IMR-90 (cell line): ENCODE results near the gene TSGA10. TPM values are rescaled to one million over a fixed set of nuclear protein-coding genes. Genes with fewer than 3 reads are reported as not detected.

Experiments
- ATAC-seq: fragments of 200-7000 bp; cut with Tn5 transposase; 2 replicates; pipeline ENCODE4 v1.9.1; 2020; ENCODE audit warnings: low read depth, mild to moderate bottlenecking, moderate library complexity
- Bru-seq: library from RNA; stranded (reverse); fragments of 400-500 nt; gene quantifications from one replicate; lab custom pipeline; 2021; lab: Mats Ljungman, UMichigan
- BruChase-seq, 2 experiments: library from RNA; stranded (reverse); fragments of 400-500 nt; gene quantifications; one replicate each; lab custom pipeline; 2021; lab: Mats Ljungman, UMichigan
- BruUV-seq: library from RNA; stranded (reverse); fragments of 400-500 nt; replicated peaks from 2 replicates; lab custom pipeline; 2021; lab: Mats Ljungman, UMichigan
- CTCF ChIA-PET: fragments of 300-600 bp; formaldehyde crosslinking; extraction: SDS; loops from one replicate; lab custom pipeline; 2021; ENCODE audit warnings: antibody characterized with exemption; lab: Yijun Ruan, JAX
- POLR2A ChIA-PET: fragments of 300-600 bp; sonication (Branson Sonifier 250); formaldehyde crosslinking; loops from one replicate; lab custom pipeline; 2022; ENCODE audit warnings: antibody characterized with exemption; ENCODE audit not compliant: unreplicated experiment; lab: Charles Lee
- DNase-seq: peaks from one replicate; pipeline ENCODE4 v3.0.0; 2013
- H2AFZ ChIP-seq: replicated peaks from 2 replicates; pipeline ENCODE3; 2013; ENCODE audit warnings: low read length, mild to moderate bottlenecking; ENCODE audit not compliant: poor library complexity
- H2AK5ac ChIP-seq: 2 replicates; pipeline ENCODE4 v1.6.1; 2013; ENCODE audit warnings: low read depth, low read length, inconsistent platforms
- H2AK9ac ChIP-seq: replicated peaks from 2 replicates; pipeline ENCODE3; 2013; ENCODE audit warnings: mild to moderate bottlenecking, low read depth, low read length, moderate library complexity; ENCODE audit not compliant: poor library complexity
- H2BK120ac ChIP-seq: 2 replicates; pipeline ENCODE4 v1.6.1; 2013; ENCODE audit warnings: low read depth, low read length, inconsistent platforms
- H2BK15ac ChIP-seq: 3 replicates; pipeline ENCODE4 v1.6.1; 2013; ENCODE audit warnings: low read depth, low read length, inconsistent platforms
- H2BK20ac ChIP-seq: 2 replicates; pipeline ENCODE4 v1.6.1; 2013; ENCODE audit warnings: low read depth, mild to moderate bottlenecking, inconsistent platforms, low read length, moderate library complexity
- H2BK5ac ChIP-seq: 2 replicates; pipeline ENCODE4 v1.6.1; 2013; ENCODE audit warnings: mild to moderate bottlenecking, low read depth, low read length, inconsistent platforms; ENCODE audit not compliant: poor library complexity, severe bottlenecking
- H3K14ac ChIP-seq: replicated peaks from 2 replicates; pipeline ENCODE4 v1.6.1; 2013; ENCODE audit warnings: low read depth, low read length, inconsistent platforms
- H3K18ac ChIP-seq: 2 replicates; pipeline ENCODE4 v1.6.1; 2013; ENCODE audit warnings: low read depth, low read length, control low read depth
- H3K23ac ChIP-seq: 2 replicates; pipeline ENCODE4 v1.6.1; 2013; ENCODE audit warnings: low read depth, low read length, inconsistent platforms
- H3K27ac ChIP-seq: 2 replicates; pipeline ENCODE4 v1.5.1; 2013; ENCODE audit warnings: mild to moderate bottlenecking, control low read depth, low read length; ENCODE audit not compliant: insufficient read depth
- H3K27me3 ChIP-seq: 2 replicates; pipeline ENCODE4 v1.6.1; 2013; ENCODE audit warnings: low read length; ENCODE audit not compliant: control insufficient read depth, insufficient read depth
- H3K36me3 ChIP-seq: 2 replicates; pipeline ENCODE4 v1.6.1; 2013; ENCODE audit warnings: low read length, mixed read lengths; ENCODE audit not compliant: control insufficient read depth, insufficient read depth
- H3K4ac ChIP-seq: 2 replicates; pipeline ENCODE4 v1.6.1; 2013; ENCODE audit warnings: low read depth, low read length, inconsistent platforms
- H3K4me1 ChIP-seq: 2 replicates; pipeline ENCODE4 v1.6.1; 2013; ENCODE audit warnings: low read length, mixed read lengths; ENCODE audit not compliant: control insufficient read depth, insufficient read depth
- H3K4me2 ChIP-seq: 2 replicates; pipeline ENCODE4 v1.6.1; 2013; ENCODE audit warnings: low read depth, mild to moderate bottlenecking, control low read depth, low read length, moderate library complexity
- H3K4me3 ChIP-seq: 2 replicates; pipeline ENCODE4 v1.5.1; 2013; ENCODE audit warnings: low read depth, mild to moderate bottlenecking, control low read depth, low read length, moderate library complexity; ENCODE audit not compliant: insufficient read depth
- H3K56ac ChIP-seq: 2 replicates; pipeline ENCODE4 v1.6.1; 2013; ENCODE audit warnings: low read length, inconsistent platforms; ENCODE audit not compliant: insufficient read depth; ENCODE audit errors: extremely low read depth
- H3K79me1 ChIP-seq, 2 experiments: 2 replicates each; pipeline ENCODE4 v1.6.1; 2013; ENCODE audit warnings: low read length in 2 of 2, inconsistent platforms in 1 of 2, low read depth in 1 of 2
- H3K9ac ChIP-seq: 2 replicates; pipeline ENCODE4 v1.6.1; 2013; ENCODE audit warnings: low read depth, low read length, control low read depth
- H3K9me1 ChIP-seq: 2 replicates; pipeline ENCODE4 v1.6.1; 2013; ENCODE audit warnings: low read length, inconsistent platforms; ENCODE audit not compliant: insufficient read depth
- H3K9me3 ChIP-seq: 2 replicates; pipeline ENCODE4 v1.6.1; 2013; ENCODE audit warnings: low read length; ENCODE audit not compliant: control insufficient read depth, insufficient read depth
- H4K20me1 ChIP-seq: 2 replicates; pipeline ENCODE4 v1.6.1; 2013; ENCODE audit warnings: low read length, inconsistent platforms; ENCODE audit not compliant: insufficient read depth
- H4K5ac ChIP-seq: 2 replicates; pipeline ENCODE4 v1.6.1; 2013; ENCODE audit warnings: mild to moderate bottlenecking, low read depth, low read length, control low read depth
- H4K8ac ChIP-seq, 2 experiments: 2 replicates each; pipeline ENCODE4 v1.6.1; 2013; ENCODE audit warnings: low read depth in 2 of 2, low read length in 2 of 2, control low read depth in 1 of 2, inconsistent platforms in 1 of 2
- H4K91ac ChIP-seq: 2 replicates; pipeline ENCODE4 v1.6.1; 2013; ENCODE audit warnings: low read depth, low read length, inconsistent platforms; ENCODE audit not compliant: insufficient read depth
- MAFK ChIP-seq: IDR thresholded peaks from 2 replicates; pipeline ENCODE4 v1.6.1; 2012; ENCODE audit warnings: low read depth, low read length, improper control_type of control experiment
- MXI1 ChIP-seq: IDR thresholded peaks from 2 replicates; pipeline ENCODE4 v1.6.1; 2012; ENCODE audit warnings: low read depth, mild to moderate bottlenecking, low read length, moderate library complexity, borderline replicate concordance
- NFE2L2 ChIP-seq: fragments of 150-350 bp; IDR thresholded peaks from 2 replicates; pipeline ENCODE4 v1.6.1; 2016; ENCODE audit warnings: low read depth, mild to moderate bottlenecking, low read length
- RAD21 ChIP-seq: IDR thresholded peaks from 2 replicates; pipeline ENCODE4 v1.6.1; 2012; ENCODE audit warnings: low read length, improper control_type of control experiment
- RCOR1 ChIP-seq: IDR thresholded peaks from 2 replicates; pipeline ENCODE4 v1.6.1; 2012; ENCODE audit warnings: mild to moderate bottlenecking, low read length, improper control_type of control experiment; ENCODE audit not compliant: insufficient replicate concordance
- RFX5 ChIP-seq: IDR thresholded peaks from 2 replicates; pipeline ENCODE4 v1.8.0; 2012; ENCODE audit warnings: low read depth, mild to moderate bottlenecking, low read length, moderate library complexity
- SMC3 ChIP-seq: fragments of 150-350 bp; IDR thresholded peaks from 2 replicates; pipeline ENCODE4 v1.6.1; 2016; ENCODE audit warnings: low read depth, mild to moderate bottlenecking, antibody characterized with exemption, low read length, moderate library complexity
- WGBS, 2 experiments: methylation state at CpG; one replicate each; pipeline versions ENCODE4 v1.1.5 to v1.1.7; 2013; ENCODE audit warnings: missing lambda C conversion rate in 2 of 2; ENCODE audit not compliant: insufficient read length in 1 of 2; ENCODE audit errors: extremely low coverage in 2 of 2; 5-methylcytosine and 5-hydroxymethylcytosine counted together
- dilution Hi-C: fragments of 300-500 bp; cut with HindIII; formaldehyde crosslinking; loops from one replicate; pipeline ENCODE4 v1.14.3; 2018; ENCODE audit warnings: low sequenced_read_pairs; ENCODE audit not compliant: unreplicated experiment
- in situ Hi-C: fragments of 300-500 bp; cut with MboI; formaldehyde crosslinking; loops from 3 replicates; pipeline ENCODE4 v1.14.3; 2019; ENCODE audit warnings: low sequenced_read_pairs, inconsistent platforms, mixed read lengths
- intact Hi-C: fragments of 100-400 bp; cut with micrococcal nuclease; formaldehyde crosslinking; loops from 2 replicates; pipeline ENCODE4 v1.10.0; 2022
- long read RNA-seq: library from polyadenylated mRNA; unstranded; transcript quantifications from one replicate; pipeline ENCODE4 v2.0.0, GENCODE V29; 2021; ENCODE audit not compliant: unreplicated experiment
- polyA plus RNA-seq, 3 experiments: library from polyadenylated mRNA; depleted of rRNA; stranded (reverse); fragments of >200 nt; gene quantifications; 2 replicates each; pipeline ENCODE4 v1.2.3, GENCODE V29; 2012; ENCODE audit warnings: low replicate concordance in 1 of 3
- total RNA-seq: library from RNA; depleted of rRNA; stranded (reverse); fragments of >200 nt; gene quantifications from 2 replicates; pipeline ENCODE4 v1.2.3, GENCODE V29; 2012; rRNA removed
- TF ChIP-seq, protein P1 (sequence below): fragments of 150-350 bp; IDR thresholded peaks from 2 replicates; pipeline ENCODE4 v1.6.1; 2016; ENCODE audit warnings: low read depth, mild to moderate bottlenecking, low read length, moderate library complexity, borderline replicate concordance
- TF ChIP-seq, protein P2 (sequence below): fragments of 150-350 bp; IDR thresholded peaks from 2 replicates; pipeline ENCODE4 v1.6.1; 2017; ENCODE audit warnings: mild to moderate bottlenecking, antibody characterized with exemption, low read length, low read depth

TSGA10 gene, protein sequence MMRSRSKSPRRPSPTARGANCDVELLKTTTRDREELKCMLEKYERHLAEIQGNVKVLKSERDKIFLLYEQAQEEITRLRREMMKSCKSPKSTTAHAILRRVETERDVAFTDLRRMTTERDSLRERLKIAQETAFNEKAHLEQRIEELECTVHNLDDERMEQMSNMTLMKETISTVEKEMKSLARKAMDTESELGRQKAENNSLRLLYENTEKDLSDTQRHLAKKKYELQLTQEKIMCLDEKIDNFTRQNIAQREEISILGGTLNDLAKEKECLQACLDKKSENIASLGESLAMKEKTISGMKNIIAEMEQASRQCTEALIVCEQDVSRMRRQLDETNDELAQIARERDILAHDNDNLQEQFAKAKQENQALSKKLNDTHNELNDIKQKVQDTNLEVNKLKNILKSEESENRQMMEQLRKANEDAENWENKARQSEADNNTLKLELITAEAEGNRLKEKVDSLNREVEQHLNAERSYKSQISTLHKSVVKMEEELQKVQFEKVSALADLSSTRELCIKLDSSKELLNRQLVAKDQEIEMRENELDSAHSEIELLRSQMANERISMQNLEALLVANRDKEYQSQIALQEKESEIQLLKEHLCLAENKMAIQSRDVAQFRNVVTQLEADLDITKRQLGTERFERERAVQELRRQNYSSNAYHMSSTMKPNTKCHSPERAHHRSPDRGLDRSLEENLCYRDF
- 0.54 and 1.1 TPM in 2 replicates for total RNA-seq
- polyA plus RNA-seq (2012; rRNA removed): 0.22 and 0.32 TPM in 2 replicates
- polyA plus RNA-seq (2012; cell fraction: cytosol; rRNA removed): 0.03 TPM in 2 replicates
- polyA plus RNA-seq (2012; cell fraction: nucleus; rRNA removed; ENCODE audit: low replicate concordance): 0.11 and 0.66 TPM in 2 replicates
- percentile 29 among the genes with signal in this experiment for Bru-seq, nascent RNA
- BruChase-seq, experiment 1, labeled RNA remaining after a 6-hour chase: percentile 47 among the genes with signal in this experiment
- BruChase-seq, experiment 2, labeled RNA remaining after a 2-hour chase: percentile 42 among the genes with signal in this experiment
- long read RNA-seq: 0 reads

DNA sequence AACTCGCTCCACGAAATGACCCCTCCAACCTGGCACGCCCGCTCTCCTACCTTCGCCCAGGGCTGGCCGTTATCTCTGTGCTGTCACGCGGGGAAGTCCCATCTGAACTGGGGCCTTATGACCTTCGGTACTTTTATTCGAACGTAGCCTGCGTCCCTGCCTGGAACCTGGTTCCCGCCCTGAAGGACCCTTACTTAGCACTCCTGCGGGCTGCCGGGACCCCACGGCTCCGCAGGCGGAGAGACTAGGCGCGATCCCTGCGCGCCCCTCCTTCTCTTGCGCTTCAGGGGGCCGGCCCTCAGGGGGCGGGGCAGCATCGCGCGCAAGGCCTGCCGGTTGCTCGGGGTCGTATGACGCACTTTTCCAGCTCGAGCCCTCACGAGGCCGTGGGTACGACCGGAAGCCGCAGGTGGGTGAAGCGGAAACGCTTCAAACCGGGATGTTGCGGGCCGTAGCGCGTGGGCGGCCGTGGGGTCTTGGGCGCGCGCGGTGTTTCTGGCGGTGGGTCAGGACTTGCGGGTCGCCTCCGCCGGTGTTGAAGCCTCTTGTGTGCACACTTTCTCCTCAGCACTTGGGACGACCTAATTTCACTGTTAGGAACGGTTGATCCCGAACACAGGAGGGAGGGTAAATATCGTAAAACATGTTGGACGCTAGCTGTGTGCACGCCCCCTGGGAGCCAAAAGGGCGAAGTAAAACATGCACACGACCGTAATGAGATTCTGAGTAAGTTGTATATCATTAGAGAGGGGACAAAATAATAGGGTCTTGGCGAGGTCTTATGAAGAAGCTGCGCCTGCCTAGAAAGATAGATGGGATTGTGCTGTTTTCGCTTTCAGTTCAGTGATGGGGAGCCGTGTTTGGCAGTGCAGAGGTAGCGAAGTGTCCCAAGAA is at the start of gene TSGA10, which contains the start of gene LIPT1:
Gene TSGA10 (minus strand): TSS at position 300 of the 894 bp plus-strand sequence. CDS start 45,503 bp downstream, outside the sequence.
Gene LIPT1 (plus strand): TSS at position 325 of the 894 bp plus-strand sequence. CDS start 6,991 bp downstream, outside the sequence.
- Histone ChIP-seq H2BK120ac (peak within 1 kb of the TSS; percentile 35), H3K79me1 (peaks cover 15 to 20% of the 10 kb centered on the region in 2 experiments), H3K4ac (peak within 1 kb of the TSS; percentile 86), H3K4me3 (peak within 1 kb of the TSS; percentile 79), H3K18ac (peak within 1 kb of the TSS; percentile 56), H3K27ac (peak within 1 kb of the TSS; percentile 72), H3K23ac (peak within 1 kb of the TSS; percentile 74), H3K36me3 (no peaks in the 10 kb centered on the region), H4K8ac (peak within 1 kb of the TSS; percentile 93 to 95), H3K14ac (peak within 1 kb of the TSS; percentile 86), H2AK9ac (peak within 1 kb of the TSS; percentile 89), H4K5ac (peak within 1 kb of the TSS; percentile 88), H4K20me1 (no peaks in the 10 kb centered on the region), H2BK20ac (no peak within 1 kb of the TSS; the same call in 1 of the 2 replicates), H3K9me1 (no peaks in the 10 kb centered on the region), H3K4me1 (peaks cover 5% of the 10 kb centered on the region), H3K27me3 (no peaks in the 10 kb centered on the region), H2AFZ (peak within 1 kb of the TSS; percentile 98), H3K4me2 (peak within 1 kb of the TSS; percentile 93), H3K9ac (peak within 1 kb of the TSS; percentile 89), H3K9me3 (no peaks in the 10 kb centered on the region), H2AK5ac (0 out of 2 replicates have a peak within 1 kb of the TSS, but pooled peaks have one; percentile 4), H2BK15ac (peak within 1 kb of the TSS; percentile 37; the same call in 1 of the 3 replicates), H2BK5ac (peak within 1 kb of the TSS; percentile 65), H4K91ac (peak within 1 kb of the TSS; percentile 77), H3K56ac (peak within 1 kb of the TSS; percentile 54)
- CTCF ChIA-PET: interaction anchor here (0.6 to 1.3 kb wide), 2 partner anchors 9 to 13 kb away, joined by 4 to 5 read pairs; no protein-coding TSS in a partner anchor
- in situ Hi-C loops (loop anchor here (25.0 kb wide), 1 partner anchor 1107 kb away; no protein-coding TSS in a partner anchor), intact Hi-C loops (loop anchor here (2.0 kb wide), 1 partner anchor 336 kb away; the partner anchor contains the start of gene REV1), dilution Hi-C loops (no loop called here)
- no TSS peak for BruUV-seq
- POLR2A ChIA-PET: no interaction called here
- DNase-seq: peak; percentile 92
- peak; percentile 100 for ATAC-seq
- WGBS, 2 experiments: 1% methylated on average over 51 of the region's 70 CpGs; no CpG with 5 or more reads in 1 of the 2 experiments
- no peak for TF ChIP-seq RFX5
- no peak for TF ChIP-seq MAFK
- TF ChIP-seq RCOR1: peak; percentile 68
- TF ChIP-seq, protein P1, sequence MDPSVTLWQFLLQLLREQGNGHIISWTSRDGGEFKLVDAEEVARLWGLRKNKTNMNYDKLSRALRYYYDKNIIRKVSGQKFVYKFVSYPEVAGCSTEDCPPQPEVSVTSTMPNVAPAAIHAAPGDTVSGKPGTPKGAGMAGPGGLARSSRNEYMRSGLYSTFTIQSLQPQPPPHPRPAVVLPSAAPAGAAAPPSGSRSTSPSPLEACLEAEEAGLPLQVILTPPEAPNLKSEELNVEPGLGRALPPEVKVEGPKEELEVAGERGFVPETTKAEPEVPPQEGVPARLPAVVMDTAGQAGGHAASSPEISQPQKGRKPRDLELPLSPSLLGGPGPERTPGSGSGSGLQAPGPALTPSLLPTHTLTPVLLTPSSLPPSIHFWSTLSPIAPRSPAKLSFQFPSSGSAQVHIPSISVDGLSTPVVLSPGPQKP: no peak
- no peak for TF ChIP-seq RAD21
- TF ChIP-seq SMC3: no peak
- TF ChIP-seq, protein P2, sequence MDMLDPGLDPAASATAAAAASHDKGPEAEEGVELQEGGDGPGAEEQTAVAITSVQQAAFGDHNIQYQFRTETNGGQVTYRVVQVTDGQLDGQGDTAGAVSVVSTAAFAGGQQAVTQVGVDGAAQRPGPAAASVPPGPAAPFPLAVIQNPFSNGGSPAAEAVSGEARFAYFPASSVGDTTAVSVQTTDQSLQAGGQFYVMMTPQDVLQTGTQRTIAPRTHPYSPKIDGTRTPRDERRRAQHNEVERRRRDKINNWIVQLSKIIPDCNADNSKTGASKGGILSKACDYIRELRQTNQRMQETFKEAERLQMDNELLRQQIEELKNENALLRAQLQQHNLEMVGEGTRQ: peak; percentile 46; the same call in 1 of the 2 replicates
- 0 out of 2 replicates have a peak, but pooled peaks have one; percentile 1 for TF ChIP-seq NFE2L2
- TF ChIP-seq MXI1: 0 out of 2 replicates have a peak, but pooled peaks have one; percentile 79
